ENCODE measurements around the gene MTG1. TPM values are rescaled to one million over a fixed set of nuclear protein-coding genes. Genes with fewer than 3 reads are reported as not detected.

MTG1 gene
- total and polyA plus RNA-seq, 10 of the 15 experiments (the other 5 are each of a cell fraction or from before 2014, with no cell fraction given) = 6.2 to 104 (median 62.5) TPM

- no peak for TF ChIP-seq KLF5 (IDR thresholded peaks at IDR 0.05; ENCODE audit: partially characterized antibody)
- TF ChIP-seq ZNF217 (IDR thresholded peaks at IDR 0.05) = no peak
- TF ChIP-seq E2F4 (IDR thresholded peaks at IDR 0.05; ENCODE audit: low read depth, low read length) = 0 out of 2 replicates have a peak, but pooled peaks have one; percentile 13
- peak; percentile 76; the same call in 1 of the 2 replicates for TF ChIP-seq POLR2AphosphoS2 (IDR thresholded peaks at IDR 0.05; ENCODE audit: low read depth, low read length)
- TF ChIP-seq PKNOX1 (IDR thresholded peaks at IDR 0.05) = peak; percentile 35; the same call in 1 of the 2 replicates
- TF ChIP-seq SREBF1 (IDR thresholded peaks at IDR 0.05; ENCODE audit: low read length) = no peak
- TF ChIP-seq TCF3 (IDR thresholded peaks at IDR 0.05; ENCODE audit: borderline replicate concordance, insufficient read depth, low read depth, low read length) = 0 out of 2 replicates have a peak, but pooled peaks have one; percentile 25
- peak; percentile 94 for TF ChIP-seq YY1 (IDR thresholded peaks at IDR 0.05; ENCODE audit: low read depth, low read length)
- TF ChIP-seq MEF2B (IDR thresholded peaks at IDR 0.05; ENCODE audit: partially characterized antibody, poor library complexity, severe bottlenecking) = no peak
- TF ChIP-seq TBL1XR1 (IDR thresholded peaks at IDR 0.05; ENCODE audit: low read depth, low read length) = no peak
- peak; percentile 91 for TF ChIP-seq POLR2AphosphoS5 (IDR thresholded peaks at IDR 0.05; ENCODE audit: low read length)
- peak; percentile 38; the same call in 1 of the 2 replicates for TF ChIP-seq ZNF207 (IDR thresholded peaks at IDR 0.05; ENCODE audit: borderline replicate concordance)
- TF ChIP-seq NKRF (conservative IDR thresholded peaks at IDR 0.05) = 0 out of 2 replicates have a peak, but pooled peaks have one; percentile 21
- TF ChIP-seq MEF2A (IDR thresholded peaks at IDR 0.05; ENCODE audit: insufficient read depth, low read depth, low read length) = no peak
- peak; percentile 10; the same call in 1 of the 2 replicates for TF ChIP-seq SMARCA5 (IDR thresholded peaks at IDR 0.05)
- TF ChIP-seq RB1 (IDR thresholded peaks at IDR 0.05; ENCODE audit: borderline replicate concordance) = no peak; the same call in 1 of the 2 replicates
- 0 out of 2 replicates have a peak, but pooled peaks have one; percentile 44 for TF ChIP-seq BACH1 (IDR thresholded peaks at IDR 0.05; ENCODE audit: borderline replicate concordance)
- peak; percentile 43 for TF ChIP-seq SP1 (IDR thresholded peaks at IDR 0.05; ENCODE audit: low read depth, low read length)
- TF ChIP-seq STAT1 (conservative IDR thresholded peaks at IDR 0.05) = no peak
- TF ChIP-seq HDGF (IDR thresholded peaks at IDR 0.05) = no peak
- no peak for TF ChIP-seq ASH2L (IDR thresholded peaks at IDR 0.05; ENCODE audit: borderline replicate concordance, low read depth)
- TF ChIP-seq NR2F1 (conservative IDR thresholded peaks at IDR 0.05) = peak; percentile 91
- TF ChIP-seq EGR1 (IDR thresholded peaks at IDR 0.05; ENCODE audit: borderline replicate concordance in 1 of 2, low read depth in 2 of 2, low read length in 2 of 2) = peak in 1 of 2 experiments; percentile 66; a peak in 1 of 3 replicates
Observed at GRCh38 chr10:133373174-133374090, 20.5 kb upstream of the MTG1 start, which contains the start of gene ECHS1 (continued).
